Tibial artery (tissue), 4 donors: Measurements from ENCODE around the gene THOC1.
"Not testable (repeated sequence)": the region's sequence is repeated elsewhere in the genome, so short reads cannot be mapped to it uniquely, and the experiment has no call there.

Experiments
- DNase-seq, 2 donors: peaks; one replicate each; pipeline ENCODE4 v3.0.0-alpha.2; 2019
- H3K27ac ChIP-seq, 2 donors: fragments of 200-600 bp; sonication (generic) in 1 of 2; 1 replicate in 1 of 2; 2 replicates in 1 of 2; pipeline ENCODE4 v1.5.1; 2018 to 2019; ENCODE audit warnings: mild to moderate bottlenecking in 1 of 2
- H3K27me3 ChIP-seq, 2 donors: fragments of 200-600 bp; sonication (generic) in 1 of 2; one replicate each; pipeline versions ENCODE4 v1.5.1 to v1.6.0; 2016 to 2019
- H3K36me3 ChIP-seq, 3 donors: fragments of 200-600 bp; sonication (generic) in 2 of 3; one replicate each; pipeline ENCODE4 v1.5.1; 2016 to 2019; ENCODE audit warnings: mild to moderate bottlenecking in 2 of 3
- H3K4me1 ChIP-seq, 4 donors: fragments of 200-600 bp; sonication (generic) in 2 of 4; 1 replicate in 3 of 4; 2 replicates in 1 of 4; pipeline ENCODE4 v1.5.1; 2016 to 2019
- H3K4me3 ChIP-seq, 2 donors: fragments of 200-600 bp; sonication (generic) in 1 of 2; 1 replicate in 1 of 2; 2 replicates in 1 of 2; pipeline ENCODE4 v1.5.1; 2018 to 2019; ENCODE audit warnings: mild to moderate bottlenecking in 2 of 2
- H3K9me3 ChIP-seq, 3 donors: fragments of 200-600 bp; sonication (generic) in 1 of 3; one replicate each; pipeline ENCODE4 v1.5.1; 2016 to 2019
- CTCF ChIP-seq, 2 experiments: fragments of 200-600 bp in 1 of 2; fragments of 450-650 bp in 1 of 2; IDR thresholded peaks; one replicate each; pipeline ENCODE4 v1.5.1; 2017 to 2019; ENCODE audit warnings: antibody characterized with exemption in 2 of 2, mild to moderate bottlenecking in 1 of 2, moderate library complexity in 1 of 2
- intact Hi-C: fragments of 100-400 bp; cut with DNase I; formaldehyde crosslinking; loops from one replicate; pipeline ENCODE4 v1.15.0; 2023; ENCODE audit warnings: low total_unique reads

The THOC1 gene

GRCh38 chr18:310042-310441 lies 42.2 kb upstream of the THOC1 start:
- Histone ChIP-seq H3K27ac (no peak overlapping the region), H3K36me3 (no peaks in the 10 kb centered on the region), H3K4me1 (no peaks in the 10 kb centered on the region), H3K9me3 (no peaks in the 10 kb centered on the region), H3K27me3 (no peaks in the 10 kb centered on the region), H3K4me3 (no peak overlapping the region)
- TF ChIP-seq CTCF (IDR thresholded peaks at IDR 0.05) = no peak
- intact Hi-C loops = no loop called here
- no peak for DNase-seq

GRCh38 chr18:308086-308485 lies 40.2 kb upstream of the THOC1 start:
- H3K36me3 ChIP-seq, H3K4me1 ChIP-seq, H3K27ac ChIP-seq, H3K4me3 ChIP-seq, intact Hi-C loops, H3K27me3 ChIP-seq, H3K9me3 ChIP-seq, DNase-seq: not testable (repeated sequence)

- no peaks in the 10 kb centered on the region for H3K4me1 ChIP-seq
- H3K27ac ChIP-seq = no peak overlapping the region
- H3K4me3 ChIP-seq = no peak overlapping the region
- intact Hi-C loops = no loop called here
- no peaks in the 10 kb centered on the region for H3K9me3 ChIP-seq
- H3K27me3 ChIP-seq = no peaks in the 10 kb centered on the region
- H3K36me3 ChIP-seq = no peaks in the 10 kb centered on the region
- DNase-seq = no peak
- TF ChIP-seq CTCF (IDR thresholded peaks at IDR 0.05) = no peak
Measured at GRCh38 chr18:306608-307255, 38.9 kb upstream of the THOC1 start.

- intact Hi-C loops = no loop called here
- TF ChIP-seq CTCF (IDR thresholded peaks at IDR 0.05) = no peak
Measured at GRCh38 chr18:305003-305501, 37.2 kb upstream of the THOC1 start.

GRCh38 chr18:303607-304006 lies 35.8 kb upstream of the THOC1 start:
- intact Hi-C loops = no loop called here
- Histone ChIP-seq H3K27ac (no peak overlapping the region), H3K4me3 (no peak overlapping the region), H3K4me1 (no peaks in the 10 kb centered on the region), H3K36me3 (no peaks in the 10 kb centered on the region), H3K27me3 (no peaks in the 10 kb centered on the region), H3K9me3 (no peaks in the 10 kb centered on the region)
- TF ChIP-seq CTCF (IDR thresholded peaks at IDR 0.05) = no peak
- no peak for DNase-seq

More at GRCh38 chr18:305003-305501, 37.2 kb upstream of the THOC1 start:
- Histone ChIP-seq H3K36me3 (no peaks in the 10 kb centered on the region), H3K27me3 (no peaks in the 10 kb centered on the region), H3K9me3 (no peaks in the 10 kb centered on the region), H3K4me1 (no peaks in the 10 kb centered on the region), H3K4me3 (no peak overlapping the region), H3K27ac (no peak overlapping the region)
- no peak for DNase-seq

GRCh38 chr18:303011-303410 lies 35.2 kb upstream of the THOC1 start:
- TF ChIP-seq CTCF (IDR thresholded peaks at IDR 0.05) = no peak
- no peaks in the 10 kb centered on the region for H3K27me3 ChIP-seq
- intact Hi-C loops = no loop called here

More at GRCh38 chr18:303011-303410, 35.2 kb upstream of the THOC1 start:
- Histone ChIP-seq H3K4me3 (no peak overlapping the region), H3K27ac (no peak overlapping the region), H3K9me3 (no peaks in the 10 kb centered on the region), H3K36me3 (no peaks in the 10 kb centered on the region), H3K4me1 (no peaks in the 10 kb centered on the region)
- no peak for DNase-seq
